Measurements from ENCODE around the gene HHAT. TPM values are rescaled to one million over a fixed set of nuclear protein-coding genes. Genes with fewer than 3 reads are reported as not detected.

HHAT gene
- total and polyA plus RNA-seq, 9 of the 15 experiments (the other 6 are each of a cell fraction or from before 2014, with no cell fraction given): 0.07 to 0.16 (median 0.13) TPM; not detected in 1

- TF ChIP-seq MGA (IDR thresholded peaks at IDR 0.05) (no peak), CGGBP1 (CRISPR knock-in tag; IDR thresholded peaks at IDR 0.05) (no peak), RBM22 (IDR thresholded peaks at IDR 0.05; ENCODE audit: low read depth, low read length, poor library complexity, severe bottlenecking) (no peak), ZNF217 (CRISPR knock-in tag; IDR thresholded peaks at IDR 0.05) (no peak)
These were observed 14.5 kb downstream of the HHAT start (continued) for GRCh38 chr1:210342986-210343780.
